Chondrocyte (in vitro differentiated cells): ENCODE data around the gene ERO1A. TPM values are rescaled to one million over a fixed set of nuclear protein-coding genes. Genes with fewer than 3 reads are reported as not detected.

Experiments used
- DNase-seq: peaks from one replicate; pipeline ENCODE4 v3.0.0; 2021; ENCODE audit warnings: mixed read lengths, low spot score
- H3K27ac Mint-ChIP-seq: one replicate; pipeline ENCODE4 v1.8.0; 2021; ENCODE audit warnings: mild to moderate bottlenecking, moderate library complexity, mixed read lengths; ENCODE audit not compliant: unreplicated experiment
- H3K27me3 Mint-ChIP-seq: 2 replicates; pipeline ENCODE4 v1.8.0; 2021; ENCODE audit warnings: low read depth, mixed read lengths
- H3K36me3 Mint-ChIP-seq: 2 replicates; pipeline ENCODE4 v1.8.0; 2021; ENCODE audit warnings: low read depth, mixed read lengths
- H3K4me1 Mint-ChIP-seq: 2 replicates; pipeline ENCODE4 v1.8.0; 2021; ENCODE audit warnings: low read depth, mild to moderate bottlenecking, mixed read lengths
- H3K4me3 Mint-ChIP-seq: one replicate; pipeline ENCODE4 v1.8.0; 2021; ENCODE audit warnings: mild to moderate bottlenecking, moderate library complexity, mixed read lengths; ENCODE audit not compliant: unreplicated experiment
- H3K9me3 Mint-ChIP-seq: 2 replicates; pipeline ENCODE4 v1.8.0; 2021; ENCODE audit warnings: low read depth, mixed read lengths
- total RNA-seq: library from RNA; stranded (reverse); gene quantifications from 3 replicates; pipeline ENCODE4 v1.2.1, GENCODE V29; 2021
- TF ChIP-seq, protein P1 (sequence below): fragments of 200-600 bp; sonication (generic); IDR thresholded peaks from 2 replicates; pipeline ENCODE4 v1.5.0; 2021; ENCODE audit warnings: antibody characterized with exemption, mild to moderate bottlenecking, moderate library complexity

The ERO1A gene
- total RNA-seq, 1 donor from 2014 or later, result 58.7 TPM

DNA sequence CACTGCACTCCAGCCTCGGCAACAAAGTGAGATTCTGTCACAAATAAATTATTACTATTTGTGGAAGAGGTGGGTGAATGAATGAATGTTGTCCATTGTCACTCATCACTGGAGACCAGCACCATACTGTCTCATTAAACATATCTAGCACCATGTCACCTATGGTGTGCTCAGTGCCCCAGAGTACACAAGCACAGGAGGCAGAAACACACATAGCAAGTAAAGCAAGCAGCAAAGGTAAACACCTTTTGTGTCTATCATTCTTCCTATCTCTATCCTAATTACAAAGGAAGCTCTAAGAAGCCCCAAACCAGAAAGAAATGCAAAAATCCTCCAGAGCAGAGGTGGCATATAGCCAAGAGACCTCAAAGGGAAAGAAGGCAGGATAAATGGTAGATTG, 9.2 kb downstream of the ERO1A start:
- H3K36me3 Mint-ChIP-seq, result no peaks in the 10 kb centered on the region
- TF ChIP-seq, protein P1, sequence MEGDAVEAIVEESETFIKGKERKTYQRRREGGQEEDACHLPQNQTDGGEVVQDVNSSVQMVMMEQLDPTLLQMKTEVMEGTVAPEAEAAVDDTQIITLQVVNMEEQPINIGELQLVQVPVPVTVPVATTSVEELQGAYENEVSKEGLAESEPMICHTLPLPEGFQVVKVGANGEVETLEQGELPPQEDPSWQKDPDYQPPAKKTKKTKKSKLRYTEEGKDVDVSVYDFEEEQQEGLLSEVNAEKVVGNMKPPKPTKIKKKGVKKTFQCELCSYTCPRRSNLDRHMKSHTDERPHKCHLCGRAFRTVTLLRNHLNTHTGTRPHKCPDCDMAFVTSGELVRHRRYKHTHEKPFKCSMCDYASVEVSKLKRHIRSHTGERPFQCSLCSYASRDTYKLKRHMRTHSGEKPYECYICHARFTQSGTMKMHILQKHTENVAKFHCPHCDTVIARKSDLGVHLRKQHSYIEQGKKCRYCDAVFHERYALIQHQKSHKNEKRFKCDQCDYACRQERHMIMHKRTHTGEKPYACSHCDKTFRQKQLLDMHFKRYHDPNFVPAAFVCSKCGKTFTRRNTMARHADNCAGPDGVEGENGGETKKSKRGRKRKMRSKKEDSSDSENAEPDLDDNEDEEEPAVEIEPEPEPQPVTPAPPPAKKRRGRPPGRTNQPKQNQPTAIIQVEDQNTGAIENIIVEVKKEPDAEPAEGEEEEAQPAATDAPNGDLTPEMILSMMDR, result no peak
- H3K27ac Mint-ChIP-seq, result no peak overlapping the region
- peaks cover 17% of the 10 kb centered on the region for H3K4me1 Mint-ChIP-seq
- H3K27me3 Mint-ChIP-seq, result no peaks in the 10 kb centered on the region
- H3K4me3 Mint-ChIP-seq, result no peak overlapping the region
- H3K9me3 Mint-ChIP-seq, result no peaks in the 10 kb centered on the region
- DNase-seq, result no peak

- Mint-ChIP-seq H3K27ac (no peak overlapping the region), H3K27me3 (no peaks in the 10 kb centered on the region), H3K36me3 (peaks cover under 1% of the 10 kb centered on the region), H3K9me3 (no peaks in the 10 kb centered on the region), H3K4me3 (no peak overlapping the region), H3K4me1 (peaks cover 16% of the 10 kb centered on the region)
- TF ChIP-seq, protein P1, result no peak
- DNase-seq, result no peak
Measured at GRCh38 chr14:52683985-52684520, 11.3 kb downstream of the ERO1A start.

DNA sequence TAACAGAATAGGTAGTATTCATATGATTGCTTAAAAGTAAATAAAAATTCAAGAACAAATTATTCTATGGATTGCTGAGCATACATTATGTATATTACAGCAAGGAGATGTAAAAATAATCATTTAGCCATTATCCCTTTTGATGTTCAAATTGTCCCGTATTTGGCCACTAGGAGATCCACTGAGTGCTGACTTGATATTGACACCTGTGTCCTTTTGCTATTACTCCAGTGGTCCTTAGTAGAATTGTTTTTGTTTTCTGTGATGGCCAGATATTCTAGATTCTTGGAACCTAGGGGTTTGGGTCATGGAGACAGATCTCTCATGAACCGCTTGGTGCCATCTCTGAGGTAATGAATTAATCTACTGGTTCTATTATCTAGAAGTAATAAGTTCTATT, 16.8 kb downstream of the ERO1A start:
- no peak overlapping the region for H3K27ac Mint-ChIP-seq
- H3K4me1 Mint-ChIP-seq, result no peaks in the 10 kb centered on the region
- H3K9me3 Mint-ChIP-seq, result no peaks in the 10 kb centered on the region
- TF ChIP-seq, protein P1, result peak; percentile 53
- no peak for DNase-seq
- no peaks in the 10 kb centered on the region for H3K27me3 Mint-ChIP-seq
- H3K4me3 Mint-ChIP-seq, result no peak overlapping the region
- H3K36me3 Mint-ChIP-seq, result peaks cover 9% of the 10 kb centered on the region

GRCh38 chr14:52663850-52664249, 31.5 kb downstream of the ERO1A start:
- H3K9me3 Mint-ChIP-seq, result no peaks in the 10 kb centered on the region
- no peak overlapping the region for H3K27ac Mint-ChIP-seq
- TF ChIP-seq, protein P1, result no peak
- H3K36me3 Mint-ChIP-seq, result peaks cover 14% of the 10 kb centered on the region
- no peaks in the 10 kb centered on the region for H3K4me1 Mint-ChIP-seq
- no peak for DNase-seq
- no peaks in the 10 kb centered on the region for H3K27me3 Mint-ChIP-seq
- no peak overlapping the region for H3K4me3 Mint-ChIP-seq

DNA sequence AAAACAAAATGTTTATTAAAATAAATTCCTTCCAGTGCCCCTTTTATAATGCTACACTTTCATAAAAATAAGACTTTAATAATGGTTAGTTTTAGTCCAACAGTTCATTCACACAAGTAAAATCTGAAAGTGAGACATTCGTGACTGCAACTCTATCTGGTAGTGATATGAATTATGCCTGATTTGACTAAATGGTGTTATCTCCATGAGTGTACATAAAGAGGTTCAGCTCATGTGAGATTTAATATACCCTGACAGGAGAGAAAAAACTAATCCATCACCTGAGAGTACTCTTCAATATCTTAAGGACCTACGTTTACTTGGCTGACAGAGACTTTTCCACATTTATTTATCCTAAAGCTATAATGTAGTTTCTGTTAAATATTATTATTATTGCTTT, 34.0 kb downstream of the ERO1A start:
- Mint-ChIP-seq H3K4me1 (no peaks in the 10 kb centered on the region), H3K9me3 (no peaks in the 10 kb centered on the region), H3K27me3 (no peaks in the 10 kb centered on the region), H3K4me3 (no peak overlapping the region), H3K27ac (no peak overlapping the region), H3K36me3 (peaks cover 16% of the 10 kb centered on the region)
- TF ChIP-seq, protein P1, result no peak
- DNase-seq, result no peak
